ENCODE results near the gene ST6GALNAC3. TPM values are rescaled to one million over a fixed set of nuclear protein-coding genes. Genes with fewer than 3 reads are reported as not detected.

The ST6GALNAC3 gene
- polyA plus RNA-seq, 1 donor (not counting 4 experiments of a cell fraction or from before 2014, with no cell fraction given), result 0.08 TPM

- Histone ChIP-seq H3K79me2 (ENCODE audit: control insufficient read depth, insufficient read depth, low read length) (no peaks in the 10 kb centered on the region), H3K9ac (ENCODE audit: control insufficient read depth, extremely low read depth, insufficient read depth, low read length) (no peak overlapping the region), H3K4me2 (ENCODE audit: control insufficient read depth, extremely low read depth, insufficient read depth, low read depth, low read length) (no peak overlapping the region), H3K36me3 (ENCODE audit: control insufficient read depth in 2 of 2, extremely low read depth in 1 of 2, insufficient read depth in 2 of 2, low read length in 2 of 2) (no peaks in the 10 kb centered on the region), H3K9me3 (ENCODE audit: control insufficient read depth, low read depth, low read length) (no peaks in the 10 kb centered on the region), H2AFZ (ENCODE audit: control insufficient read depth, low read length) (no peak overlapping the region), H3K27ac (ENCODE audit: control insufficient read depth, insufficient read depth, low read length) (no peak overlapping the region), H3K27me3 (ENCODE audit: control insufficient read depth, extremely low read depth, insufficient read depth, low read length) (no peaks in the 10 kb centered on the region), H3K9me1 (ENCODE audit: control insufficient read depth, extremely low read depth, insufficient read depth, low read length) (no peaks in the 10 kb centered on the region), H4K20me1 (ENCODE audit: control insufficient read depth, extremely low read depth, insufficient read depth, low read length) (no peaks in the 10 kb centered on the region), H3K4me3 (ENCODE audit: control insufficient read depth in 2 of 3, extremely low read depth in 1 of 3, insufficient read depth in 2 of 3, low read depth in 1 of 3, low read length in 3 of 3) (no peak overlapping the region), H3K4me1 (ENCODE audit: control insufficient read depth, extremely low read depth, insufficient read depth, low read length) (no peaks in the 10 kb centered on the region)
- dilution Hi-C loops (cut with MboI; ENCODE audit: extremely low pct_ligation_motif_present, low sequenced_read_pairs), result no loop called here
- DNase-seq (ENCODE audit: low read depth, low spot score), result no peak
- TF ChIP-seq EZH2 (IDR thresholded peaks at IDR 0.05; ENCODE audit: low read length), result no peak
- TF ChIP-seq CTCF (optimal IDR thresholded peaks at IDR 0.05 in 1 of 3, IDR thresholded peaks at IDR 0.05 in 1 of 3, conservative IDR thresholded peaks at IDR 0.05 in 1 of 3; ENCODE audit: extremely low read depth in 1 of 3, insufficient read depth in 2 of 3, low read length in 3 of 3), result no peak
- no peak for FAIRE-seq
These were observed 30.8 kb downstream of the ST6GALNAC3 start for GRCh38 chr1:76105372-76105771.

- no peaks in the 10 kb centered on the region for H3K27me3 ChIP-seq (ENCODE audit: control insufficient read depth, extremely low read depth, insufficient read depth, low read length)
- H3K9ac ChIP-seq (ENCODE audit: control insufficient read depth, extremely low read depth, insufficient read depth, low read length), result no peak overlapping the region
- dilution Hi-C loops (cut with MboI; ENCODE audit: extremely low pct_ligation_motif_present, low sequenced_read_pairs), result no loop called here
- H2AFZ ChIP-seq (ENCODE audit: control insufficient read depth, low read length), result no peak overlapping the region
- no peaks in the 10 kb centered on the region for H3K4me1 ChIP-seq (ENCODE audit: control insufficient read depth, extremely low read depth, insufficient read depth, low read length)
- no peak overlapping the region for H3K27ac ChIP-seq (ENCODE audit: control insufficient read depth, insufficient read depth, low read length)
- no peaks in the 10 kb centered on the region for H3K36me3 ChIP-seq (ENCODE audit: control insufficient read depth in 2 of 2, extremely low read depth in 1 of 2, insufficient read depth in 2 of 2, low read length in 2 of 2)
- no peaks in the 10 kb centered on the region for H3K9me1 ChIP-seq (ENCODE audit: control insufficient read depth, extremely low read depth, insufficient read depth, low read length)
- no peak for DNase-seq (ENCODE audit: low read depth, low spot score)
- no peak for FAIRE-seq
- H3K4me2 ChIP-seq (ENCODE audit: control insufficient read depth, extremely low read depth, insufficient read depth, low read depth, low read length), result no peak overlapping the region
- H3K79me2 ChIP-seq (ENCODE audit: control insufficient read depth, insufficient read depth, low read length), result no peaks in the 10 kb centered on the region
- no peaks in the 10 kb centered on the region for H4K20me1 ChIP-seq (ENCODE audit: control insufficient read depth, extremely low read depth, insufficient read depth, low read length)
- no peaks in the 10 kb centered on the region for H3K9me3 ChIP-seq (ENCODE audit: control insufficient read depth, low read depth, low read length)
- no peak for TF ChIP-seq EZH2 (IDR thresholded peaks at IDR 0.05; ENCODE audit: low read length)
- no peak for TF ChIP-seq CTCF (optimal IDR thresholded peaks at IDR 0.05 in 1 of 3, IDR thresholded peaks at IDR 0.05 in 1 of 3, conservative IDR thresholded peaks at IDR 0.05 in 1 of 3; ENCODE audit: extremely low read depth in 1 of 3, insufficient read depth in 2 of 3, low read length in 3 of 3)
- no peak overlapping the region for H3K4me3 ChIP-seq (ENCODE audit: control insufficient read depth in 2 of 3, extremely low read depth in 1 of 3, insufficient read depth in 2 of 3, low read depth in 1 of 3, low read length in 3 of 3)
These were observed 31.7 kb downstream of the ST6GALNAC3 start for GRCh38 chr1:76106251-76106650.

All from keratinocyte (primary cell).